ENCODE results near the gene KDM3A. TPM values are rescaled to one million over a fixed set of nuclear protein-coding genes. Genes with fewer than 3 reads are reported as not detected.
"Not testable (repeated sequence)": the region's sequence is repeated elsewhere in the genome, so short reads cannot be mapped to it uniquely, and the experiment has no call there.

KDM3A gene
- total RNA-seq, 1 experiment from 2014 or later: 11.9 TPM

GRCh38 chr2:86476092-86476491 is 34.9 kb downstream of the KDM3A start:
- no peak for DNase-seq (ENCODE audit: low spot score)

DNA sequence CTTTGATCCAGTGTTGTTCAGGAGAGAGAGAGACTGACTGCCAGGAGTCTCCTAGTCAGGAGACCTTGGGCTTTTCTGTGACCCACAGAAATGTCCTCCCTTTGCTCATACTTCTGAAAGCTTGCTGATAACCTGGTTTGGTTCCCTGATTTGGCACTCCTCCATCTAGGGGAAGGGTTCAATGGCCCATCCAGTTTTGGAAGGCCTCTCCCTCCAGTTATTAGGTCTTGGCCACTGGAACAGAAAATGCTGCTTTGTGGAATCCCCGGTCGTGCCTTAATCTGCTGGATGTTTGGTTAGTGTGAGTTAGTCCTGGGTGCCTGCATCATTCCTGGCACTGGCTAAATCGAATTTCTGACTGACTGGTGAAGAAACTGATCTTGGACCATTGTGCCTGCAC is 35.7 kb downstream of the KDM3A start:
- no peak for DNase-seq (ENCODE audit: low spot score)

DNA sequence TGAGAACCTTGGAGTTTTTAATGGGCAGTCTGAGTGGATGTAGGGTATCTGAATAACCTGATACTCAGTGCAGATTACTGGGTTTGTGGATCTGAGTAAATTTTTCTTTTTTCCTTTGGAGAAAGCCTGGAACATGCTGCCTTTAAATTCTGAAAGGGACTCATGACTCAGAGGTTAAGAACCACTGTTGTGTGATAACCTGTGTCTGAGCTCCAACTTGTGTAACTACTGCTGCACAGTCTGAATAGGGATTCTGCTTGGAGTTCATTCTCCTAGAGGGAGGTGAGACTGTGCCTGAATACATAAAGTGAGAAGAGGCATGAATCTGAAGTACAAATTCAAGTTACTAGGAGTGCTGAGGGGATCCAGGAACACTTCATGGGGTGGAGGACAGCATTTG is 36.2 kb downstream of the KDM3A start:
- DNase-seq (ENCODE audit: low spot score): no peak

GRCh38 chr2:86480105-86480504 is 38.9 kb downstream of the KDM3A start:
- no peak for DNase-seq (ENCODE audit: low spot score)

- DNase-seq (ENCODE audit: low spot score): no peak
Observed at GRCh38 chr2:86482034-86482433, 40.9 kb downstream of the KDM3A start.

GRCh38 chr2:86484385-86484784 is 43.2 kb downstream of the KDM3A start:
- DNase-seq (ENCODE audit: low spot score): no peak

DNA sequence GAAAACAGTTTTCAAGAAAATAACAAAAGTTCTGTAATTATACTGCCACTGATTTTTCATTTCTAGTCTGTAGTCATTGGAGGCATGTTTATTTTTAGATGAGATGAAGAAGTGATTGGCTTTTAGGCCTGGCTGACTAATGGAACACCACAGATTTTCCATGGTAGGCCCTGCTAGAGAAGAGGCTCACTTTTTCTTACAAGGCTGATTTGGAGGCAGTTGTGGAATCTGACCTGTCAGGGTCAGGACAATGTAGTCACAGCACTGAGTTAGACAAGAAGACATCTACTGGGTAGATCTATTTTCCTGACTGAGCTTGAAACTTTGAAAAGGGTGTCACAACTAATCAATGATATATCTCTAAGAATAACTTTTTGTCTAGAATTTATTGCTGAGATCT is 43.9 kb downstream of the KDM3A start:
- no peak for DNase-seq (ENCODE audit: low spot score)

GRCh38 chr2:86485802-86486201 is 44.6 kb downstream of the KDM3A start:
- DNase-seq (ENCODE audit: low spot score): no peak

DNA sequence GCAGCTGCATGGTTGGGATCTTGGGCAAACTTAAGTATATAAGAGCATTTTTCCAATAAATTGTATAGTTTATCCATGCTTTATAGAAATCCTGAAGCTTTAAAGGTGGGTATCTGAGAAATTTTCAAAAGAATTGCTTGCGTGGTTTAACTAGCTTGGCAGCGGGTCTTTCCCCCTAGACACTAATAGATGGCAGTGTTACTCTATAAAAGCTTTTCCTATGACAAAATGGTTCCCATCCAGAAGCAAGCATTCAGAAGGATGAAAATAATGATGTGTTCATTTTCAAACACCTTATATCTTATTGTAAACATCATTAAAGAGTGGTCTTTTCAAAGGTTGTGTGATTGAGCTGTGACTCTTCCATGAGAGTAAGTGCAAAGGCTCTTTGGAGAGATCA is 45.9 kb downstream of the KDM3A start:
- no peak for DNase-seq (ENCODE audit: low spot score)

- DNase-seq (ENCODE audit: low spot score): no peak
Observed at GRCh38 chr2:86488561-86489250, 47.5 kb downstream of the KDM3A start.

DNA sequence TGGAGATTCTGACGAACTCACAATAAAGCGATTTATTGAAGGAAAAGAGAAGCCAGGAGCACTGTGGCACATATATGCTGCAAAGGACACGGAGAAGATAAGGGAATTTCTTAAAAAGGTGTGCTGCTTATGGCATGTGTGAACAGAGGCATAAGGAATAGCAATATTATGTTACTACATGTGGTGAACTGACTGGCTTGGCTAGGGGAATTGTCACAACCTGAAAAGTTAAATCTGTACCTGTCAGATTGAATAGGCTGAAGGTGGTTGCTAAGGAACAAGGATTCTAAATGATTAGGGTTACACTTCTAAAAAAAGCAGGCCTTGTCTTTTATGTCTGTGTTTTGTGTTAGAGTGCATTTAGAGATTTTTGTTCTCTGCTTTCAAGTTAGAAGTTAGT is 48.4 kb downstream of the KDM3A start:
- DNase-seq (ENCODE audit: low spot score): no peak

- no peak for DNase-seq (ENCODE audit: low spot score)
Observed at GRCh38 chr2:86490245-86490644, 49.1 kb downstream of the KDM3A start.

DNA sequence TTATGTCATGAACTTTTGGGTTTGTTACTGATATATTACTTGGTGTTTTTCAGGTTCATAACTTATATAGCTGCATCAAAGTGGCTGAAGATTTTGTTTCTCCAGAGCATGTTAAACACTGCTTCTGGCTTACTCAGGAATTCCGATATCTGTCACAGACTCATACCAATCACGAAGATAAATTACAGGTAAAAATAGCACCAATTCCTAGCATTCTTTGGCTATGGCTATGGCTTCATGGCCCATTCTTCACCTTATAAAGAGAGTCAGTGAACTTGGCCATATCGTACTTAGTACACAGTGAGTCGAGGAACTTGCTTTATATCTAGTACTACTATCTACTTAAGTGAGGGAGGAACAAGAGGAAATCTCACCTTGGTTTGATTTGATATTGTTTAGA is 49.9 kb downstream of the KDM3A start:
- DNase-seq (ENCODE audit: low spot score): peak; percentile 18

- DNase-seq (ENCODE audit: low spot score): no peak
Observed at GRCh38 chr2:86492048-86492453, 50.9 kb downstream of the KDM3A start.

DNA sequence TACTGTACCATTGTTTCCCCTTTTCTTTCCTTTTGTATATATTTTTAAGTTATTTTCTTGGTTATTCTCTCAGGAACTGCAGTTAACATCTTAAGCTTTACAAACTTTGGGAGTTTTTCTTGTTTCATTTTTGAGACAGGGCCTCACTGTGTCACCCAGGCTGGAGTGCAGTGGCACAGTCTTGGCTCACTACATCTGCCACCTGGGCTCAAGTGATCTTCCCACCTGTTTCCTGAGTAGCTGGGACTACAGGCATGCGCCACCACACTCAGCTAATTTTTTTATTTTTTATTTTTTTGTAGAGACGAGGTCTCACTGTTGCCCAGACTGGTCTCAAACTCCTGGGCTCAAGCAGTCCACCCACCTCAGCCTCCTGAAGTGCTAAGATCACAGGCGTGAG is 55.2 kb downstream of the KDM3A start:
- not testable (repeated sequence) for DNase-seq (ENCODE audit: low spot score)

- no peak for DNase-seq (ENCODE audit: low spot score)
Observed at GRCh38 chr2:86498468-86499260, 57.5 kb downstream of the KDM3A start.

GRCh38 chr2:86499326-86499725 is 58.2 kb downstream of the KDM3A start:
- no peak for DNase-seq (ENCODE audit: low spot score)

- DNase-seq (ENCODE audit: low spot score): no peak
Observed at GRCh38 chr2:86500325-86501083, 59.3 kb downstream of the KDM3A start.

- DNase-seq (ENCODE audit: low spot score): no peak
Observed at GRCh38 chr2:86507600-86507999, 66.4 kb downstream of the KDM3A start.

- no peak for DNase-seq (ENCODE audit: low spot score)
Observed at GRCh38 chr2:86510436-86510933, 69.3 kb downstream of the KDM3A start.

DNA sequence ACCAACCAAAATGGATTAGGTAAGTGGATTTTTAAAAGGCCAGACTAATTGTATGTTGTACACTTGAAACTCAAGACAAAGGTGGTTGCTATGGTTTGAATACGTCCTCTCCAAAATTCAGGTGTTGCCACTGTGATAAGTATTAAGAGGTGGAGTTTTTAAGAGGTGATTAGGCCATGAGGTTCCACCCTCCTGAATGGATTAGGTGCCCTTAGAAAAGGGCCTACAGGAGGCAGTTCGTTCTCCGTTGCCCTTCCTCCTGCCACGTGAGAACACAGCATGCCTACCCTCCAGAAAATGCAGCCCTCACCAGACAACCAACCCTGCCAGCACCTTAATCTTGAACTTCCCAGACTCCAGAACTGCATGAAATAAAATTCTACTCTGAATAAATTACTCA is 70.9 kb downstream of the KDM3A start:
- DNase-seq (ENCODE audit: low spot score): no peak

GRCh38 chr2:86512892-86513291 is 71.7 kb downstream of the KDM3A start:
- DNase-seq (ENCODE audit: low spot score): no peak

All from A172 (cell line).